Uterus (tissue), 2 donors: ENCODE measurements around the gene ABCA13.

Experiments
- CTCF ChIP-seq, 4 experiments: fragments of 200-600 bp in 2 of 4; fragments of 450-650 bp in 2 of 4; sonication (generic) in 2 of 4; IDR thresholded peaks; one replicate each; pipeline ENCODE4 v1.5.1; 2016 to 2019; ENCODE audit warnings: antibody characterized with exemption in 4 of 4, mild to moderate bottlenecking in 2 of 4, moderate library complexity in 1 of 4
- POLR2A ChIP-seq, 2 donors: fragments of 450-650 bp; IDR thresholded peaks; one replicate each; pipeline ENCODE4 v1.6.1; 2016; ENCODE audit warnings: antibody characterized with exemption in 2 of 2, mild to moderate bottlenecking in 1 of 2, moderate library complexity in 1 of 2

GRCh38 chr7:48458701-48459524, 287.7 kb downstream of the ABCA13 start:
- TF ChIP-seq CTCF (IDR thresholded peaks at IDR 0.05): no peak
- no peak for TF ChIP-seq POLR2A (IDR thresholded peaks at IDR 0.05)
